Spleen (tissue), 7 donors: ENCODE measurements around the gene RAD51B.

ENCODE experiments used
- POLR2A ChIP-seq, 3 donors: fragments of 450-650 bp; IDR thresholded peaks; one replicate each; pipeline ENCODE4 v1.5.1; 2017; ENCODE audit warnings: antibody characterized with exemption in 3 of 3, mild to moderate bottlenecking in 1 of 3
- POLR2AphosphoS5 ChIP-seq, 3 donors: sonication (generic); formaldehyde crosslinking; IDR thresholded peaks; one replicate each; pipeline ENCODE4 v1.5.1; 2017; ENCODE audit warnings: antibody characterized with exemption in 3 of 3
- TF ChIP-seq, protein P1 (sequence below), 11 experiments: fragments of 200-600 bp in 7 of 11; fragments of 450-650 bp in 4 of 11; sonication (generic) in 4 of 11; IDR thresholded peaks in 8 of 11; conservative IDR thresholded peaks in 3 of 11; 1 replicate in 7 of 11; 2 replicates in 4 of 11; pipeline versions ENCODE4 v1.4.0 to v1.8.0; 2016 to 2021; ENCODE audit warnings: antibody characterized with exemption in 11 of 11, inconsistent platforms in 4 of 11, mild to moderate bottlenecking in 1 of 11
- donor health status: DM: no; HTN: no; CAD: no; lungs with moderate emphysema.
- donor health status: DM: no; HTN: no; CAD: no.
- donor health status: DM: no; HTN: no; CAD: no.

DNA sequence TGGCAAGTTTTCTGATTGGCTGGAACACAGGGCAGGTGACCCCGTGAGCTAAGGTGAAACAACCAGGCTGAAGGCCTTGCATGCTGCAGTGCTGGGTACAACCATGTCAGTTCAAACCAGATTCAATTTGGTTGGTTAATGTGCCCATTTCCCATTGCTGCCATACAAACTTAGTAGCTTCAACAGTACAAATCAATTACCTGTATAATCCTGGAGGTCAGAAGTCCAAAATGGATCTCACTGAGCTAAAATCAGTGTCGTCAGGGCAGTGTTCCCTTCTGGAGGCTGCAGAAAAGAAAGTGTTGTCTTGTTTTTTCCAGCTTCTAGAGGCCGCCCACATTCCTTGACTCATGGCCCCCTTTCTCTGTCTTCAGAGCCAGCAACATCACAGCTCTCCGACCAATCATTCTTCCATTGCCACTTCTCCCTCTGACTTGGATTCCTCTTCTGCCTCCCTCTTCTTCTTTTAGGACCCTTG is 751.6 kb downstream of the RAD51B start:
- TF ChIP-seq, protein P1, sequence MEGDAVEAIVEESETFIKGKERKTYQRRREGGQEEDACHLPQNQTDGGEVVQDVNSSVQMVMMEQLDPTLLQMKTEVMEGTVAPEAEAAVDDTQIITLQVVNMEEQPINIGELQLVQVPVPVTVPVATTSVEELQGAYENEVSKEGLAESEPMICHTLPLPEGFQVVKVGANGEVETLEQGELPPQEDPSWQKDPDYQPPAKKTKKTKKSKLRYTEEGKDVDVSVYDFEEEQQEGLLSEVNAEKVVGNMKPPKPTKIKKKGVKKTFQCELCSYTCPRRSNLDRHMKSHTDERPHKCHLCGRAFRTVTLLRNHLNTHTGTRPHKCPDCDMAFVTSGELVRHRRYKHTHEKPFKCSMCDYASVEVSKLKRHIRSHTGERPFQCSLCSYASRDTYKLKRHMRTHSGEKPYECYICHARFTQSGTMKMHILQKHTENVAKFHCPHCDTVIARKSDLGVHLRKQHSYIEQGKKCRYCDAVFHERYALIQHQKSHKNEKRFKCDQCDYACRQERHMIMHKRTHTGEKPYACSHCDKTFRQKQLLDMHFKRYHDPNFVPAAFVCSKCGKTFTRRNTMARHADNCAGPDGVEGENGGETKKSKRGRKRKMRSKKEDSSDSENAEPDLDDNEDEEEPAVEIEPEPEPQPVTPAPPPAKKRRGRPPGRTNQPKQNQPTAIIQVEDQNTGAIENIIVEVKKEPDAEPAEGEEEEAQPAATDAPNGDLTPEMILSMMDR (IDR thresholded peaks at IDR 0.05 in 8 of 11, conservative IDR thresholded peaks at IDR 0.05 in 3 of 11) = no peak
- TF ChIP-seq POLR2AphosphoS5 (IDR thresholded peaks at IDR 0.05) (no peak), POLR2A (IDR thresholded peaks at IDR 0.05) (no peak)
